CD4-positive, alpha-beta T cell treated with Interleukin-6 at 100 ng/mL for 8 hours (primary cell): ENCODE measurements around the gene ZSCAN32.
A peak's percentile ranks its signal among the peaks of the same experiment; 100 is the strongest.

Experiments used
- DNase-seq: peaks from one replicate; pipeline ENCODE4 v3.0.0-alpha.2; 2020; ENCODE audit warnings: mixed read lengths, low spot score

Gene ZSCAN32

DNA sequence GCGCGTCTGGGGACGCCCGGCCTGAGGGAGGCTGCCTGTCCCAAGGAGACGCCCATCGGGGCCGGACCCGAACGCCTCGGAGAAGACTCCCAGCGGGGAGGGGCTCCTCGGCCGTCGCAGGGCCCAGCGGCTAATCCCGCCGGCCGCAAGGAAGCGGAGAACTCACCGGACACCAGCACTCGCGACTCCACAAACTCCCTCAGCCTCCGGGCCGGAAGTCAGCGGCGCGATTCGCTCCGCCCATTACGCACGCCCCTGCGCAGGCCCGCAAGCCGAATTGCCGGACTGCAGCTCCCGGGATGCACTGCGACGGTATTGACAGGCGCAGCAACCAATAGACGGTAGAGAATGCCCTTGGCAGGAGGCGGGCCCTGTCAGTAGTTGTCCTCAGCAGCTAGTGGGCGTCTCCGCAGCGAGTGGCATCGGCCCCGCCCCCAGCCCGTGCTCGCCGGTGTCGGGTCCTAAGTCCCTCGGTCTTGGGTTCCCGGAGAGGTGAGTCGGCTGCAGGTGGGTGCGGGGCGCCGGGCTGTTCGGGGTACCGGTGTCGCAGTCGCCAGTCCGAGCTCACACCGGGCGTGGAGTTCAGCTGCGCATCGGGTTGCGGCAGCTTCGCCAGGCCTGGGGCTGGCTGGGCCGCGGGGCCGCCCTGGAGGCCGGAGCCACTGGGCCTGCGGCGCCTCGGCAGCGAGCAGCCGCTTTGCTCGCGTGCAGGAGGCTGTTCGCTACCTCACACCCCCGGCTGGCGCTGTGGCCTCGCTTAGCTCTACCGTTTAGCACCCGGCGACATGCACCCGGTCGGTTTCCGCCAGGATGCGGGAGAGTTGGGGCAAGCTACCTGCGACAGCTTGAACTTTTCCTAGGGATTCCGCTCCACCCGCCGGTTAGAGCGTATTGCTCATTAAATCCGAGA lies at the start of gene ZSCAN32, which contains the start of gene ZNF174:
Gene ZSCAN32, minus strand, starts transcription at position 226 of the 910 bp plus-strand sequence. CDS start 3,447 bp downstream, outside the sequence.
Gene ZNF174, plus strand, starts transcription at position 437 of the 910 bp plus-strand sequence. CDS start 790 bp downstream, outside the sequence.
- peak; percentile 99 for DNase-seq

DNA sequence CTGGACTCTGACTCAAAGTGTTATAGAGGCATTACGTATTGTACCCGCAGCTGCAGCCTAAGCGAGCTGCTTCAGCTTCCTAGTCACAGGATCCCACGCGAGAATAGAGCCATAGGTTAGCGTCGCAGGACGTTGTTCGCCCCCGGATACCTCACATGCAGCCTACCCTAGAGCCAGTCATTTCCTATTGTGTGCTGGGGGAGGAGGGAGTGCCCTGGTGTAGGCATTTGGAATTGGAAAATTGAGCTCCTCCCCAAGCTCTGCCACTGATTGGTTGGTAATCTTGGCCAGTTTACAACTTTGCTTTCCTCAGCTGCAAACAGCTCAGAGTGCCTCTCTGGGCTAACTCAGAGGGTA lies 43.2 kb upstream of the ZSCAN32 start:
- peak; percentile 6 for DNase-seq

DNA sequence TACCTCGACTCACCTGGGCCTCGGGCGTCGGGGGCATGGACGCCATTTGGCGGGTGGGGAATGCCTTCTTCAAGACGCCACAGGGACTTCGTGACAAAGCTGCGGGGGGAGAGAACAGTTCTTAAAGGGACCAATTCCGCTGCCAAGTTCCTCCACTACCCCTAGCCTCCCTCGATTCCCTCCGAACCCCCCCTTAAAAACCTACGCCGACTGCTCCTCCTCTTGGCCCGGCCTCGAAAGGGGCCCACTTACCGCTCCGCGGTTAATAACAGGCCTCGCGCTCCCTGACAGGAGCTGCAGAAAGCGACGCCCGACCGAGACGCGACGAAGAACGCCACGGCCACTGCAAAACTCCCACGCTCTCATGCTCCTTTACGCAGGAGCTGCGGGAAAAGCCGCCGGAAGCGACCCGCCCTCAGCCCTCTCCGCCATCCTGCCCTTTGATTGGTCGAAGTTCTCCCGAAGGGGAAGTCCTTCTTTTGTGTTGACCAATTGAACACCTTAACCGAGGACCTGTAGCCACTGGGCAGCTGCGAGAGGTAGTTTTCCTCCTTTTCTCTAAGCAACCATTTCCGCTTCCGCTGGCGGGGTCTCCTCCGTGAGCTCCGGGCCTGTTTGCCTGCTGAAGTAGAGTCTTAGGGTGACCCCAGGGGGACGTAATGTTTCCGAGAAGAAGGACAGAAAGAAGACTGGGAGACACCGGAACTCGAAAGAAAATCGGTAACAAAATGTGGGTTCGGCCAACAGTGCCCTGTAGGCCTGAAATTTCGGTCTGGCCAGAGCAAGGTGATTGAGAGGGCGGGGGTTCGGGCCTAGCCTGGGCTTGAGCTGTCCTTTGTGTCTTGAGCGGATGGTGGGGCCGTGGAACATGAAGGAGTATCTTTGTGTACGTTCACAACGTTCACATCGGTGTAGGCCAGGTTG lies 42.6 kb upstream of the ZSCAN32 start, which contains the start of the genes NAA60 and ZNF597:
Gene NAA60, plus strand, starts transcription at position 573 of the 924 bp plus-strand sequence. CDS start 32,548 bp downstream, outside the sequence.
Gene ZNF597, minus strand, starts transcription at position 397 of the 924 bp plus-strand sequence. Its CDS starts 351 bp downstream, at position 46.
- DNase-seq = peak; percentile 85

DNA sequence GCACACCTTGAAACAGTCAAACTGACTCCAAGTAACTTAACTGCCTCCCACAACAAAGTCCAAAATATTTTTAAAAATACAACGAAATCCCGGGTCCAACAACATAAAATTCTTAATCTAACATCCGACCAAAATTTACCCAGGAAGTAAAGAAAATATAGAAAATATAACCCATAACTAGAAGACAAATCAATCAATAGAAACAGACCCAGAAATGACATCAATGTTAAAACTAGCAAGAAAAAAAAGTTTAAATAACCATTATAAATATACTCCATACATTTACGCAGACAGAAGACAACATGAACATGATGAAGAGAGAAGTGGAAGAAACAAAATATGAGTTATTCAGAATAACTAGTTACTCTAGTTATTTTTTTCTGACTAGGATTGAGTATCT lies 38.8 kb upstream of the ZSCAN32 start:
- no peak for DNase-seq

DNA sequence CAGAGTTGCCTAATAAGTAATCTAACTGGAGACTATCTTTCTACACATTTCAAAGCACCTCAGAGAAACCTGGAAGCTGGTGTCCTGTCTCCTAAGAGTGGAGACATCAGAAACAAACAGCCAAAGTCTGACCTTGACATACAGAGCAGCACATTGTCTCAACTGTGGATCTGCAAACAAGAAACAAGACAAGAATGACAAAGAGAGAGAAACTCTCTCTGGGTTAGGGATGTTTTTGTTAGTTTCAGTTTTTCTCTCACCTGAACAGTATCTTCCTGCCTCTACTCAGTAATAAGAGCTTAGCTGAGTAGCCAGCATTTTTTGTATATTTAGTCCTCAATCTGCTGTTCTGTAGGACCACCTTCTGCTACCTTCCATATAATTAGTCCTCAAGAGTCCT lies 33.6 kb upstream of the ZSCAN32 start:
- no peak for DNase-seq

DNA sequence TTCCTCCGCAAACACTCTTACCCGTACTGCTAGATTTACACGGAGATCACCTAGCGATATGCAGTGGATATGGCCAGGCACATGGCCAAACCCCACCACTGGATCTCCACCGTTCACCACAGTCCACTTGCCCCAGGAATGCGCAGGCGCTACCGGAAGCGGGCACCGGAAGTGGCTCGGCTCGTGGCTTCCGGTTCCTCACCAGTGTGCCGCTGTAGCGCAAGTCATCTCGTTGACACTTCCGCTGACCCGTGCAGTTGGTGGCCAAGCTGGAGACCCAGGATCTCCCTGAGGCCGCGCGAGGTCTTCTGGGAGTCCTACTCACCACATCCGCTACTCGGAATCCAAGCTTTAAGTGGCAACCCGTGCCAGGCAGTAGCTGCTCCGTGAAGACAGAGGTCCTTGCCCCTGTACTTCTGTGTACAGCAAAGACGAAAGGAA lies 31.0 kb upstream of the ZSCAN32 start:
- peak; percentile 35 for DNase-seq

DNA sequence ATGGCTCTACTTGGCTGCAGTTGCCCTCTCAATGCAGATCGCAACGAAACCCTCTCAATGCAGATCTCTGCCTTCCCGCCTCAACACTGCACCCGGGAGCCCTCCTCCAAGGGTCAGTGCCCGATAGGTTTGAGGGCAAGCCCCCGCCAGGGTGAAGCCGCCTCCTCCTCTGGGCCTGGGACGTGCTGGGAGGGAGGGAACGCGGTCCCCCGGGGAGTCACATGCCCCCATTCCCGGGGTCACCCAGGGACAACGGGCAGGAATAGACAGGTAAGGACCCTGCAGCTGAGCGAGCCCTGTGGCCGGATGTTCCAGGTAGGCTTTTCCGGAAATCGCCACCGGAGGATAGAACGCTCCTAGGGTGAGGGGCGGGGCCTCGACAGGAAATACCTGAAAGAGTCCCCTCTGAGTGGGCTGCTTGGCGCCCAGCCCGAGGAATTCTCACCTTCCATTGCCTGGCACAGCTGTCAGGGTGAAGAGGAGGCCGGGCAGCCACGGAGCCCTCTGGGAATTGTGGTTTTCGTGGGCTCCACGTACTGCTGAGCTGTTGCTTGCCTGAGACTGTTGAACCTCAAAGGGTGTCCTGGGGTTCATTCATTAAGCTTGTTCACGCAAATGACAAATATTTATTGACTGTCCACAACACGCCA lies 13.1 kb upstream of the ZSCAN32 start:
- no peak for DNase-seq

DNA sequence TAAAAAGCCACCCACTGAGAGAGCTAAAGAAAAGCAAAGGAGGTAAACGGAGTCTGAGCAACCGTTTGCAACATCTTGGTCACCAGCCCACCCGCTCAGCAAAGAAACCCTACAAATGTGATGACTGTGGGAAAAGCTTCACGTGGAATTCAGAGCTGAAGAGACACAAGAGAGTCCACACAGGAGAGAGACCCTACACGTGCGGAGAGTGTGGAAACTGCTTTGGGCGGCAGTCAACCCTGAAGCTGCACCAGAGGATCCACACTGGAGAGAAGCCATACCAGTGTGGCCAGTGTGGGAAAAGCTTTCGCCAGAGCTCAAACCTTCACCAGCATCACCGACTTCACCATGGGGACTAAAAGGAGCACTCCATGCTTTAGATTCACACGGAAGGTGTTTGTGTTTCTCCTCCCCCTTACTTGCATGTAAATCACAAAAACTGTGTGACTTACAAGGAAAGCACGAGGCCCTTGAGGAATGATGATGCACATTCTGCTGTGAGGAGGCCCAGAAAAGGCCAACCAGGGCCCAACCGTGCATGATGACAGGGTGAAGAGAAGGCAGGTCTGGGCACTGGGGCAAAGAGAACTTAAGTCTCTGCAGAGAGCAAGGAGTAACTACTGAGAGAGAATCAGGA lies 7.9 kb upstream of the ZSCAN32 start:
- DNase-seq = no peak

DNA sequence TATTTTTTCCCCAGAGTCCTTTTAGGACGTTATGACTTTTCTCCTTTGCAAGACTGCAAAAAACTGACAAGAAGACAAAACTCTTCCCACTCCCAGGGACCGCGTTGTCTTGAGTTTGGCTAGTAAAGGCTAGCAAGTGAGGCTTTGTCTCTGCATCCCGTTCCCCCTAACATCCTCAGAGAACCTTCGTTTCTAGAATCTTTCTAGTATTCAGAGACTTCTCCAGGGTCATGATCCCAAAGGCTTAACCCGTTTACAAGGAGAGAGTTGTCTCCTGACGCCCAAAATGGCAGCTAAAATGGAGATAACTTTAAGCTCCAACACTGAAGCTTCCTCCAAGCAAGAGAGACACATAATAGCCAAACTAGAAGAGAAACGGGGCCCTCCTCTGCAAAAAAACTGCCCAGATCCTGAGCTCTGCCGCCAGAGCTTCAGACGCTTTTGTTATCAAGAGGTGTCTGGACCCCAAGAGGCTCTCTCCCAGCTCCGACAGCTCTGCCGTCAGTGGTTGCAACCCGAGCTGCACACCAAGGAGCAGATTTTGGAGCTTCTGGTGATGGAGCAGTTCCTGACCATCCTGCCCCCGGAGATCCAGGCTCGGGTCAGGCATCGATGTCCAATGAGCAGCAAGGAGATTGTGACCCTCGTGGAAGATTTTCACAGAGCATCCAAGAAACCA lies 1.1 kb upstream of the ZSCAN32 start:
- DNase-seq = no peak

DNA sequence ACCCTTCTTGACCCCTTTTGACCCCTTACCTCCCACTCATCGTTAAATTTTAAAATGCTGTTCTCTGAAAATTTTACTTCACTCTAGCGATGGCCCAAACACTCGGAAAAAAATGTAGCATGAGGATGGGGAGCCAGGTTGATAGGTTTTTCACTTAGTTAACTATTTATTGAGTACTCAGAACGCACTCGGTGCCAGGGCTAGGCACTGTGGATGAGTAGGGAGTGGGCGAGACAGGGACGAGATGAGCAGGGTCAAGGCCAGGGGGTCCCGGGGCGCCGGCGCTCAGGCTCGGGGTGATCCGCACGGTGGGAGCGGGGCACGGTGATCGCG lies 392 bp downstream of the ZSCAN32 start:
- no peak for DNase-seq

DNA sequence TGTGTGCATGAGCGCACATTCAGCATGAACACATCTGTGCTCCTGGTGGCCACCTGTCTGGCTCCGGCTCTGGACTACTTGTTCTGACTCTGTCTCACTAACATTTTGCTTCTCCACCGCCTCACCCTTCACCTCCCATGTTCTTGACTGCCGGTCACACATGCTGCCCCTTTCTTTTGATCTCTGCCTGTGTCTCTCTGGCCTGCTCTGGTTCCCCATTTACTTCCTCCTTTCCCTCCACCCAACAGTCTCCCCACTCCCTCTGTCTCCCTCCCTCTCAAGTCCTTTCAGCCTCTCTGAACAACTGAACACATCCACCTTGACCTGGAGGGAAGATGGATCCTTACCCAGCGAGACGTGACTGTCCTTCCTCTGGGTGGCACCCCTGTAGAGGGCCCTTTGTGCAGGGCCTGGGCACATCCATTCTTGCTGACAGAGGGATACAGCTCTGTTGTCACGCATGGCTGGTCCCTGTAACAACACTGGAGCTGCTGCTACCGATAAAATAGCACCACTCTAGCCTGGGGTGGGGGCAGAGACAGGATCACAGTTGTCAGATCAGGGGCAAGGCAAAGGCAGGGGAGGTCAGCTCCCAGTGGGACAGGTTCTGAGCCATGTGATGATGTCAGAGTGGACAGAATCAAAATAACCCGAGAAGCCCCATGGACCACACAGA lies 11.0 kb downstream of the ZSCAN32 start:
- DNase-seq = no peak

DNA sequence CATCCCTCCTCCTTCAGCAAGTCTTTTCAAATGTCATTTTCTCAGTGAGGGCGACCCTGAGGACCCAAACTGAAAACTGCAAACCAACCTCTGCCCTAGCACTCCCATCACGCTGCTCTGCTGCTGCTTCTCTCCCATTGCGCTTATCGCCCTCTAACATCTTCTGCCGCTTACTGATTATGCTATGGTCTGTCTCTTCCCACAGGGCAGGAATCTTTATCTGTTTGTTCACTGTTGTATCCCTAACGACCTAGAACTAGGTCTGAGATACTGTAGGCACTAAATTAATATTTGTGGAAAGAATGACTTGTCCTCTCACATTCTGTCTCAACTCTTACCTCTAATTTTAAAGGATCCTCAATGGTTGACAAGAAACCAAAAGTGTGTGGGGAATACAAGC lies 12.5 kb downstream of the ZSCAN32 start:
- no peak for DNase-seq

DNA sequence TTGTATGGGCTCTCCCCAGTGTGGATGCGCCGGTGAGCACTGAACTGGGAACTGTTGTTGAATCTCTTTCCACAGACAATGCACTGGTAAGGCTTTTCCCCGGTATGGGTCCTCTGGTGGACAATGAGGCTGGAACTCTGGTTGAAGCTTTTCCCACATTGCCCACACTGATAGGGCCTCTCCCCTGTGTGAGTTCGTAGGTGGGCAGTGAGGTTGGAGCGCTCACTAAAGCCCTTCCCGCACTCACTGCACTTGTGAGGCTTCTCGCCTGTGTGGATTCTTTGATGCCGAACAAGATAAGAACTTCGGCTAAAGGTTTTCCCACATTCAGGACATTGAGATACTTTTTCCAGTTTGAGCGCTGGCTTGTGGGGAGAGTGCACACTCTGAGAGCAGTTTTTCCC lies 17.8 kb downstream of the ZSCAN32 start:
- no peak for DNase-seq

DNA sequence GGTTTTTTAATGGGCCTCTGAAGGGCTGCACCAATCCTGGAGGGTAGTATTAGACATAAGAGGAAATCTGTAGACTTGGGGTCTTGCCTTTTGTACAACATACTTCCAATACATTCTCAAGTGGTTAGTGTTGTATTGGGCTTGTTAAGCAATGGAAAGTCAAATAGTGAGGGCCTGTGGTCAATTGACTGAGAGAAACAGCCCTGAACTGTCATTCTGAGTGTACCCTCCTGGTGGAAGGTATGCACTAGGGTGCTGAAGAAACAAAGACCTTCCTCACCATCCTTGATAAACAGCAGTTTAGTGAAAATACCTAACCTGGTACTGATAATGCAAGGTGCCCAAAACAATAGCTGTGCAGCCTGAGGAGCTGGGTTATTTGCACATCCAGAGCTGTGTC lies 22.9 kb downstream of the ZSCAN32 start:
- DNase-seq = no peak

DNA sequence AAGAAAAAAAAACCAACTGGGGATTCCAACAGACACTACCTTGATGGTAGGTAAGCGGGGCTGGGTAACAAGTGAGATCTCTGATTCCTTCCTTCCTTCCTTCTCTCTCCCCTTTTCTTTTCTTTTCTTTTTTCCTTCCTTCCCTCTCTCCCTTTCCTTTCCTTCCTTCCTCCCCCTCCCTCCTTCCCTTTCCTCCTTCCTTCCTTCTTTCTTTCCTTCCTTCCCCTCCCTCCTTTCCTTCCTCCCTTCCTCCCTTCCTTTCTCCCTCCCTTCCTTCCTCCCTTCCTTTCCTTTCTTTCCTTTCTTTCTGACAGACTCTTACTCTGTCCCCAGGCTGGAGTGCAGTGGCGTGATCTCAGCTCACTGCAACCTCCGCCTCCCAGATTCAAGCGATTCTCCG lies 25.1 kb downstream of the ZSCAN32 start:
- no peak for DNase-seq

DNA sequence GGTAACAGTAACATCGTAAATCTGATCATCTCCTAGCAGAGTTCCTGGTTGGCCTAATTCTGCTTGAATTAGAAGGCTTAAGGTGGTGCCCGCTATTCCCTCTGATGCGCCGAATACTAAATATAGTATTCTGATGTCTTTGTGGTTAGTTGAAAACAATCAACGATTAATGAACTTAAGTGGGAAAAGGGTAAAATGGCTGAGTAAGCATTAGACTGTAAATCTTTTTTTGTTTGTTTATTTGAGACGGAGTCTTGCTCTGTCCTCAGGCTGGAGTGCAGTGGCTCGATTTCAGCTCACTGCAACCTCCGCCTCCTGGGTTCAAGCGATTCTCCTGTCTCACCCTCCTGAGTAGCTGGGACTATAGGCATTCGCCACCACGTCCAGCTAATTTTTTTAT lies 31.7 kb downstream of the ZSCAN32 start:
- no peak for DNase-seq

DNA sequence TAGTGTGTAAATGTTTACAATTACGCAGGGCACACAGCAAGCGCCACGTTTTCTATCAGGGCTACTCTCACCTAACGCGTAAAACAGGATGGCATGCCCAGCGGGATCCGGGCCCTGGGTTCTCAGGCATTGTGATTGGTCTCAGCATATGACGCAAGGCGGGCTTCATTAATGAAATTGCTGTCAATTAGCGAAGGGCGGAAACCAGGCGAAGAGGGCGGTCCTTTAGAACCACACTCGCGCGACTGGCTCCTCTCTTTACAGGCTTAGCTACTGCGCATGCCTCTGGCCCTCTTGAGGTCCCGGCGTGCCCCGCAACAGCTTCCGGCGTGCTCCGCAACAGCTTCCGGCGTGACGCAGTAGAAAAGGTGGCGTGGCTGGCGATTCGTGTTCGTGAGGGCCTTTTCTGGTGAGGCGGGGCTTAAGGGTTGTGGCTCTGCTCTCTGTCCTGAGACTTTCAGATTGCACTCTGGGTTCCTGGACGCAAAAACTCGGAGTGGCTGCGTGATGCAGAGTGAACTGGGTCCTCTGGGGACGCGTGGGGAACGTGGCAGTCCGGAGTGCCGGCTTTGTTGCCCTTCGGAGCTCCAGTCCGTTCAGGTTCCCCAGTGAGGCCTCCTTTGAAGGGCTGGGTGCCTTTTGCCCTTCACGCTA lies 35.9 kb downstream of the ZSCAN32 start:
- DNase-seq = peak; percentile 86

DNA sequence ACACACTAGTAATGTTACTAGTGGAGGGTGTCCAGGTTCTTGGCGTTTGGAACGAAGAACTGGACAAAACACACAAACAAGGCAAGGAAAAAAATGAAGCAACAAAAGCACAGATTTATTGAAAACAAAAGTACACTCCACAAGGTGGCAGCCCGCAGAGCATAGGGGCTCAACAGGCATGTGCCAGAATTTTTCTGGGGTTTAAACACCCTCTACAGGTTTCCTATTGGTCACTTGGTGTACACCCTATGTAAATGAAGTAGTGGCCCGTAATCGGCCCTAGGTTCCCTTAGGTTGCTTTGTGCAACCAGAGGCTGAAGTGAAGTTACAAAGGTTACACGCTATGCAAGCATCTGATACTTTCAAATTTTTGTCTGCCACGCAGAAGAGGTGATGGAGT lies 37.0 kb downstream of the ZSCAN32 start:
- DNase-seq = no peak

DNA sequence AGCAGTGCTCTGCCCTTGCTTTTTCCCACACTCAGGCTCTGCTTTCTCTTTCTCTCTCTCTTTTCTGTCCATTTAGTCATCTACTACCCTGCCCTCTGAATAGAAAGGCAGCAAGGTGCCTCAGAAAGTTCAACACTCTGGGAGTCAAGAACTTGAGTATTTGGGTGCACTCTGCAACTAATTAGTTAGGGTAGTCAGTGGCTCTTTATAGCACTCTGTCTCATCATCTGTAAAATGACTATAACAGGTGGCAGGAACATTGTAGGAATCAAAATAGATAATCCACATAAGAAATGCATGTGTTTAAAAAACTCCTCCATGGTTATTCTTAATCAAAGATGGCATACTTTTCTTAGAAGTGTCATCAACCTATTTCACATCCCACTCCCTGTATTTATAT lies 37.9 kb downstream of the ZSCAN32 start:
- DNase-seq = no peak

DNA sequence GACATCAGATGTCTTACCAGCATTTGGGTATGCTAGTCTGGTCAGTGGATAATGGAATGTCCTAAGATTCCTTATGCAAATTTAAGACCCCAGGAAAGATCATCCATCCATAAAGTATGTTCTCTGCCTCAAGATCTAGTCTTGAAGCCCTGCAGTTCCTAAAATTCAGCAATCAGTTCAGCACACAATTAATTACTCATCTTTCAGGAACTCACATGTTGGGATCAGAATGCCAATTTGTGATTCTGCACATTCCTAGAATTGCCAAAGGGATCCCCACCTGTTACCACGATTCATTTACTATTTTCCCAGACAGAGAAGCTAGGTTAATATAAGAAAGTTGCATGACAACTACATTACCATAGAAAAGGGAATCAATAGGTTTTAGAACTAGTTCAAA lies 41.9 kb downstream of the ZSCAN32 start:
- no peak for DNase-seq
